IPS-15b (cell line): ENCODE data around the gene CLCNKA.
"Not testable (repeated sequence)": the region's sequence is repeated elsewhere in the genome, so short reads cannot be mapped to it uniquely, and the experiment has no call there.

Experiments
- H3K27me3 ChIP-seq: one replicate; pipeline ENCODE4 v1.6.1; 2013; ENCODE audit warnings: low read length; ENCODE audit not compliant: control insufficient read depth, insufficient read depth
- H3K36me3 ChIP-seq: one replicate; pipeline ENCODE4 v1.6.1; 2013; ENCODE audit warnings: low read length; ENCODE audit not compliant: control insufficient read depth, insufficient read depth
- H3K4me1 ChIP-seq: one replicate; pipeline ENCODE4 v1.6.1; 2013; ENCODE audit warnings: mild to moderate bottlenecking, low read length; ENCODE audit not compliant: control insufficient read depth, insufficient read depth
- H3K4me3 ChIP-seq: one replicate; pipeline ENCODE4 v1.5.1; 2013; ENCODE audit warnings: low read depth, low read length
- H3K9ac ChIP-seq: one replicate; pipeline ENCODE4 v1.6.1; 2013; ENCODE audit warnings: low read depth, mild to moderate bottlenecking, low read length
- H3K9me3 ChIP-seq: one replicate; pipeline ENCODE4 v1.6.1; 2013; ENCODE audit warnings: mild to moderate bottlenecking, low read length; ENCODE audit not compliant: control insufficient read depth, insufficient read depth

The CLCNKA gene

DNA sequence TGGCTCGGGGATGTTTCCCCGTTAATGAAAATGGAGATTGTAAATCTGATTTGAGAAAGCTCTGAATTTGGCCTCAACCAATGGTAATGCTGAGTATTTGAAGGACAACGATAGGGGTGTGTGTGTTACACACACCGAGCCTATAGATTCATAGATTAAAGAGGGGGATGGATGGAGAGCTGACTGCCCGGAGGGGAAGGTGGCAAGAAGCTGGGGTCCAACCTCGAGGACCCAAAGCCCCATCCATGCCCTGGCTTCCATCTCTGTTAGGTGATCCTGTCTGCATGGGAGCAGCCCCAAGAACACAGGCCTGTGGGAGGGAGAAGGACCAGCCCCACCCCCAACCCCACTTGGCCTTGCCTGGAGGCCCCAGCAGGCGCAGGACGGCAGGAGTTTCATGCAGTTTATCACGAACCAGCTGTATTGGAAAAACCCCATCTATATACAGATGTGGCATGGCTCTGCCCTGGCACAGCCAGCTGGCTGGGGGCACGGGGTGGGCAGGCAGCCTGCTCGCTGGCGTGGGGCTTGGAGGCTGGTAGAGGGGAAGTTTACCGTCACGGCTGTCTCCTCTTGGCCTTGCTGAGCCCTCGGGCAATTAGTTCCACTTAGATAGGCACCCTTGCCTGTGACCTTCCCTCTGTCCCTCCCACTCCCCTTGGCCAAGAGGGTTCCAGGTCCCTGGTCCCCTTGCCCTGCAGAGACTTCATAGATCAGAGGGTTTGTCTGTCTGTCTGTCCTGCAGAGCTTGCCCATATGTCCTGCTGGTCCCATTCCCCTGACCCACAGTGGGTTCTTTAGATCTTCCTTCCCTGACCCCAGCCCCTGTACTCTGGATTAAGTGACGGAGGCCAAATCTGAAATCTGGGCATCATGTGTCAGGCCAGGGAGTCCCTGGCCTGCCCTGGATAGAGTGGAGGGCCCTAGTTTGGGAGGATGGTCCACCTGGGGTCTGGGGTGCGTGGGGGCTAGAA lies 7.0 kb upstream of the CLCNKA start:
- no peak overlapping the region for H3K9ac ChIP-seq
- no peak overlapping the region for H3K4me3 ChIP-seq
- no peaks in the 10 kb centered on the region for H3K9me3 ChIP-seq
- no peaks in the 10 kb centered on the region for H3K27me3 ChIP-seq
- no peaks in the 10 kb centered on the region for H3K36me3 ChIP-seq
- H3K4me1 ChIP-seq: peaks cover 8% of the 10 kb centered on the region

- Histone ChIP-seq H3K9me3 (no peaks in the 10 kb centered on the region), H3K36me3 (no peaks in the 10 kb centered on the region), H3K4me1 (peaks cover 8% of the 10 kb centered on the region), H3K27me3 (peaks cover 3% of the 10 kb centered on the region), H3K9ac (no peak overlapping the region), H3K4me3 (no peak overlapping the region)
These were observed 6.3 kb upstream of the CLCNKA start for GRCh38 chr1:16015491-16015890.

DNA sequence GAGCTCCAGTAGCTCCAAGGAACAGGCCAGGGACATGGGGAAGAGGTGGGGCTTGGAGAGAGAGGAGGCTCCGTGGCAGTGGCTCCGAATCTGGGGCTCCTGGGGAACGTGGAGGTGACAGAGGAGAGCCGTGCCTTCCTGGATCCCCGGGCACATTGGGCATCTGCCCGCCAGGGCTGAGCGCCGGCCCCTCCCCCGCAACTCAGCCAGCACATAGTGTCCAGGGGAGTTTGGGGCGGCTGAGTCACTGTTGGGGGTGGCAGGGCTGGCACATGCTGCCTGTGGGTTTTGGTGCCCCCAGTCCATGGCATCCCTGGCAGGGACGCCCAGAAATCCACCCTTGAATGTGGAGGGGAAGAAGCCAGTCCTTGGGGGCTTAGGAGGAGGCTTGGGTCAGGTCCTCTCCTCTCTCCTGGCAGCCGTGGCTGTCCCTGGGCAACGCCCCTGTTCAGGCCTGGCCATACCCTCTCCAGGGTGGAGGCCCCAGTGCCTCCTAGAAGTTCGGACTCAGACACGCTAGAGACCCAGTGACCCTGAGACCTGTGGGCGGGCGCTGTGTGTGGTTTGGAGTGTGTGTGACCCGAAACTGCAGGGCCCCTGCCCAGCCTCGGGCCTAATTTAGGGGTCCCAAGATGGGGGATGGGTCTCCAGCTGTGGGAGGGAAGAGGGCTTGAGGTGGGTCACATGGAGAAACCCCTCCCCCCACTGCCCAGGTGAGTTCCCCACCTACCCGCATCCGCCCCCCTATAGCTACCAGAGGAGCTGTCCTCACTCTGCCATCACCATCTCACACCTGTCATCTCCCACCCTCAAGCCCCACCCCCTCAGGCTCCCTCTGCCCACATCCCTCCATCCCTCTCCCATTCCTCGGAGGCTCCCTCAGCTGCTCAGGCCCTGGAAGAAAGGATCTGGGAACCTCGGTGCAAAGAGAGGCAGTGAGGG lies 5.6 kb upstream of the CLCNKA start:
- no peak overlapping the region for H3K4me3 ChIP-seq
- no peaks in the 10 kb centered on the region for H3K36me3 ChIP-seq
- peaks cover 8% of the 10 kb centered on the region for H3K4me1 ChIP-seq
- peaks cover 3% of the 10 kb centered on the region for H3K27me3 ChIP-seq
- H3K9ac ChIP-seq: no peak overlapping the region
- no peaks in the 10 kb centered on the region for H3K9me3 ChIP-seq

- no peak overlapping the region for H3K9ac ChIP-seq
- no peaks in the 10 kb centered on the region for H3K36me3 ChIP-seq
- H3K4me3 ChIP-seq: no peak overlapping the region
- H3K9me3 ChIP-seq: no peaks in the 10 kb centered on the region
- peaks cover 5% of the 10 kb centered on the region for H3K27me3 ChIP-seq
- H3K4me1 ChIP-seq: peaks cover 8% of the 10 kb centered on the region
These were observed 4.8 kb upstream of the CLCNKA start for GRCh38 chr1:16017076-16017460.

DNA sequence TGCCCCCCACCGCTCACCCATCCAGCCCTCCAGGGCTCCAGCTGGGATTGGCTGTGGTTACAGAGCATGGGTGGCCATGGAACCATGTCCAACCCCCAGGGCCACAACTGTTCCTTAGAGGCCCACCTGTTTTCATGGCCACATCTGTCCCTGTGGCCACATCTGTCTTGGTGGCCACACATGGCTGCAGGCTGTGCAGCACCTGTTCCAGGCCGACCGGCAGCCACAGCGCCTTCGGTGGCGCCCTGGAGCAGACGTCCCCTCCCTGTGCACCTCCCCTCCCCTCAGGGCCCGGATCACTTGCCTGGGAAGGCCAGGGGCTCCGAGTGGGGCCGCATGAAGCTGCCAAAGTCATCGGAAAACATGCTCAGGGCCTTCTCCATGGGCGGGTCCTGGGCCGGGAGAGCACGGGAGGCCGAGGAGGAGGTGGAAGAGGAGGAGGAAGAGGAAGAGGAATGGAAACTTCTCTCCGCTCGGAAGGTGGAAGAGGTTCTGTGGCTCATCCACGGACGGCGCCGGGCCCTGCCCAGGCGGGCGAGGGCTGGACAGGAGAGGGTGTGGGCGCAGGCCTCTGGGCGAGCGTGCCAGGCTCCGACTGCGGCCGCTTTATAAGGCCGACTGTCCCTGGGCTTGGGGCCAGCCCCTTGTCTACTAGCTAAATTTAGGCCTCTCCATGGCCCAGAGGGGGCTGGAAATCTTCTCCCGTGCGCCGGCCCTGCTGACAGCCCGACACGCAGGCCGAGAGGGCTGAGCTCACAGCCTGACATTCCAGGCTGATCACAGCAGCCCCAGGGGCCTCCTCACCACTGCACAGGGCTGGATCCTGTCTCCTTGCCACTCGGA lies 4.2 kb upstream of the CLCNKA start, which contains the start of gene HSPB7:
TSS of gene HSPB7 (minus strand) at position 583 of the 843 bp plus-strand sequence. CDS start at position 503, 80 bp downstream.
- Histone ChIP-seq H3K27me3 (peaks cover 8% of the 10 kb centered on the region), H3K9me3 (no peaks in the 10 kb centered on the region), H3K4me3 (no peak within 1 kb of the TSS), H3K4me1 (peaks cover 5% of the 10 kb centered on the region), H3K36me3 (no peaks in the 10 kb centered on the region), H3K9ac (no peak within 1 kb of the TSS)

DNA sequence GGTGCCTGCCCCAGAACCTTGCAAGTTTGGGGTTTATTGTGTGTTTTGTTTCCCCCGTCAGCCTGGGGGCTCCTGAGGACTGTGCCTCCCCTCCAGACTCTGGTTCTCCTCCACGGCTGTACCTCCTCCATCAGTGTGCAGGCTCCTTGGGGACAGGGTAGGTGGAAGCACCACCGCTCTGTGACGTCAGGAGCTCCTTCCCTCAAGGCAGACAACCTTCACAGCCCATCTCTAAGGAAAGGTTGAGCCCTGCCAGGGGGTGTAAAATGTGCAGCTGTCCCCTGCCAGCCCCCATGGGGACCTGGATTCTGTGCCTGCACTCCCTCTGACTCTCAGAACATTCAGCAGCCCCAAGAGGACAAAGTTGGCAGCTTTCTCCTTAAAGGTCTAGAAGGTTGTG lies 3.5 kb upstream of the CLCNKA start:
- Histone ChIP-seq H3K9me3 (no peaks in the 10 kb centered on the region), H3K4me1 (peaks cover 5% of the 10 kb centered on the region), H3K4me3 (no peak overlapping the region), H3K9ac (no peak overlapping the region), H3K27me3 (peaks cover 8% of the 10 kb centered on the region), H3K36me3 (no peaks in the 10 kb centered on the region)

- Histone ChIP-seq H3K36me3 (no peaks in the 10 kb centered on the region), H3K4me1 (peaks cover 2% of the 10 kb centered on the region), H3K9ac (peak overlapping the region; percentile 8), H3K4me3 (no peak overlapping the region), H3K27me3 (peaks cover 9% of the 10 kb centered on the region), H3K9me3 (no peaks in the 10 kb centered on the region)
These were observed 2.8 kb upstream of the CLCNKA start for GRCh38 chr1:16018749-16019643.

DNA sequence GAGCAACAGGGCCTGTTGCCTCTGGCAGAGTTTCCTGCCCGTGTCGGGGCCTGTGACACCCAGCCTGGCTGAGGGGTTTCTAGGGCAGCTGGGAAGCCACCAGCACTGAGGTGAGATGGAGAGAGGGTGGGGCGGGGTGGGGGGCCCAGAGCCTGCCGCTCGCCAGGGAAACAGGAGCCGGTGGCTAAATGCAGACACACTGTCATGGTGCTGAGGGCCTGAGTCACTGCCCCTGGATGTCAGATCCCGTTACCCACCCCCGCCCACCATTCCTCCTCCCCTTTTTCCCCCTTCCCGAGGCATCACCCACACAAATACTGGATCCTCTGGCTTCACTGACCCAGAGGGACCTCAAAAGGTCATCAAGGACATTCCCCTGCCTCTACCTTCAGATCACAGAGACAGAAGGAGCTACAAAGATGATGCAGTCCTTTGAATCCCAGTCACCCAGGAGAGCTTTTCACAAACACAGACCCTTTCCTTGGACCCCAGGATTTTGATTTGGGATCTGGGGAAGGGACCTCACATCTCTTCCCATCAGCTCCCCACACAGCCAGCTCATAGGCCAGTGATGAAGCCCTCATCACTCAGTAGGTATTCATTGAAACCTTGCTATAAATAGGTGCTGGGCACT lies 2.1 kb upstream of the CLCNKA start:
- no peak overlapping the region for H3K4me3 ChIP-seq
- no peaks in the 10 kb centered on the region for H3K9me3 ChIP-seq
- no peak overlapping the region for H3K9ac ChIP-seq
- H3K36me3 ChIP-seq: no peaks in the 10 kb centered on the region
- peaks cover 10% of the 10 kb centered on the region for H3K27me3 ChIP-seq
- H3K4me1 ChIP-seq: peaks cover 2% of the 10 kb centered on the region

- H3K27me3 ChIP-seq: peaks cover 10% of the 10 kb centered on the region
- no peak overlapping the region for H3K4me3 ChIP-seq
- no peaks in the 10 kb centered on the region for H3K36me3 ChIP-seq
- no peak overlapping the region for H3K9ac ChIP-seq
- no peaks in the 10 kb centered on the region for H3K4me1 ChIP-seq
- no peaks in the 10 kb centered on the region for H3K9me3 ChIP-seq
These were observed 1.5 kb upstream of the CLCNKA start for GRCh38 chr1:16020325-16020724.

GRCh38 chr1:16020878-16021277 lies 958 bp upstream of the CLCNKA start:
- not testable (repeated sequence) for H3K9ac ChIP-seq, H3K4me1 ChIP-seq, H3K4me3 ChIP-seq, H3K36me3 ChIP-seq, H3K9me3 ChIP-seq
- H3K27me3 ChIP-seq: peaks cover 10% of the 10 kb centered on the region
